ENCODE results near the gene ADAT2.

GRCh38 chr6:143400258-143401067, 50.0 kb downstream of the ADAT2 start:
- TF ChIP-seq TOX (CRISPR knock-in tag; IDR thresholded peaks at IDR 0.05; ENCODE audit: borderline replicate concordance): no peak
- no peak for TF ChIP-seq PATZ1 (CRISPR knock-in tag; IDR thresholded peaks at IDR 0.05; ENCODE audit: borderline replicate concordance)
